IPS DF 4.7 (cell line): ENCODE measurements around the gene CFAP69.
A peak's percentile ranks its signal among the peaks of the same experiment; 100 is the strongest.

Experiments used
- DNase-seq: peaks from one replicate; pipeline ENCODE4 v3.0.0-alpha.2; 2013; ENCODE audit warnings: low spot score; ENCODE audit errors: extremely low read depth

CFAP69 gene, protein sequence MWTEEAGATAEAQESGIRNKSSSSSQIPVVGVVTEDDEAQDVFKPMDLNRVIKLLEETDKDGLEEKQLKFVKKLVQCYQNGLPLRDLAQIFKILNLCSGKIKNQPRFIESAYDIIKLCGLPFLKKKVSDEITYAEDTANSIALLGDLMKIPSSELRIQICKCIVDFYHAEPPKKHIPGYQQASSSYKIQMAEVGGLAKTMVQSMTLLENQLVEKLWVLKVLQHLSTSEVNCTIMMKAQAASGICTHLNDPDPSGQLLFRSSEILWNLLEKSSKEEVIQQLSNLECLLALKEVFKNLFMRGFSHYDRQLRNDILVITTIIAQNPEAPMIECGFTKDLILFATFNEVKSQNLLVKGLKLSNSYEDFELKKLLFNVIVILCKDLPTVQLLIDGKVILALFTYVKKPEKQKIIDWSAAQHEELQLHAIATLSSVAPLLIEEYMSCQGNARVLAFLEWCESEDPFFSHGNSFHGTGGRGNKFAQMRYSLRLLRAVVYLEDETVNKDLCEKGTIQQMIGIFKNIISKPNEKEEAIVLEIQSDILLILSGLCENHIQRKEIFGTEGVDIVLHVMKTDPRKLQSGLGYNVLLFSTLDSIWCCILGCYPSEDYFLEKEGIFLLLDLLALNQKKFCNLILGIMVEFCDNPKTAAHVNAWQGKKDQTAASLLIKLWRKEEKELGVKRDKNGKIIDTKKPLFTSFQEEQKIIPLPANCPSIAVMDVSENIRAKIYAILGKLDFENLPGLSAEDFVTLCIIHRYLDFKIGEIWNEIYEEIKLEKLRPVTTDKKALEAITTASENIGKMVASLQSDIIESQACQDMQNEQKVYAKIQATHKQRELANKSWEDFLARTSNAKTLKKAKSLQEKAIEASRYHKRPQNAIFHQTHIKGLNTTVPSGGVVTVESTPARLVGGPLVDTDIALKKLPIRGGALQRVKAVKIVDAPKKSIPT

DNA sequence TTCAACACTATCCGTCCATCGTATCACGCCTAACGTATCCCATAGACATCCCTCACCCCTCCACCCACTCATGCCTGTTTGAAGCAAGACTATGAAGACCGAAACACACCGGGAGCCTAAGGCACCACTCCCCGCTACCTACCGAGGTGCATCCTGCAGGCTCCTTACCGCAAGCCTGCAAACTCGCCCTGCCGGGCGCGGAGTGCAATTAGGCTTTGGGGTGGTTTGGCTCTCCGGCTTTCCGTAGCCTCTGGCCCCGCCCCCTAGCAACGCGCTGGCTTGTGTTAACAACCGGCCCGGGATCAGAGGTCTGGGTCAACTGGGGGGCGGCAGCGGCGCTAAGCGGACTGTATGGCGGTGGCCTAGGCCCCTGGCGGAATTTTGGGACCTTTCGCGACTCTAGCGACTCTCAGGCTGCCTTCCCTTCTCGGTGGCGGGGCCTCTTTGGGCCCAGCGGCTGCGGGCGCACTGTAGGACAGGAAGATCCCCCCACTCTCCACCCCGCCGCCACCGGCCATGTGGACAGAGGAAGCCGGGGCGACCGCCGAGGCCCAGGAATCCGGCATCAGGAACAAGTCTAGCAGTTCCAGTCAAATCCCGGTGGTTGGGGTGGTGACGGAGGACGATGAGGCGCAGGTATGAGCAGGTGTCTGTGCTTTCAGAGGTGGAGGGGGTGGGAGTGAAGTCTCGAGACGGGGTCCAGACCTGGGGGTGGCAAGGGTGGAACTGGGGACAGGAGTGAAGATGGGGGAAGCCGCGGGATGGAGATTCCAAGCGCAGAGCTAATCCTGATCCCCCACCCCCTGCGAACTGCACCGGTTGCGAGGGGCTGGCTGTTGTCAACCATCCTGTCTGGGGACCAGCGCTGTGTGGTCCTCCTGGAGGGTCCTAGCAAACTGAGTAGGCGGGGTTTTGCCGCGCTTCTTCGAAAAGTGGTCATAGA, at the start of gene CFAP69:
Gene CFAP69 (plus strand): TSS at position 266 of the 943 bp plus-strand sequence. CDS start 251 bp downstream, at position 517.
- no peak for DNase-seq

DNA sequence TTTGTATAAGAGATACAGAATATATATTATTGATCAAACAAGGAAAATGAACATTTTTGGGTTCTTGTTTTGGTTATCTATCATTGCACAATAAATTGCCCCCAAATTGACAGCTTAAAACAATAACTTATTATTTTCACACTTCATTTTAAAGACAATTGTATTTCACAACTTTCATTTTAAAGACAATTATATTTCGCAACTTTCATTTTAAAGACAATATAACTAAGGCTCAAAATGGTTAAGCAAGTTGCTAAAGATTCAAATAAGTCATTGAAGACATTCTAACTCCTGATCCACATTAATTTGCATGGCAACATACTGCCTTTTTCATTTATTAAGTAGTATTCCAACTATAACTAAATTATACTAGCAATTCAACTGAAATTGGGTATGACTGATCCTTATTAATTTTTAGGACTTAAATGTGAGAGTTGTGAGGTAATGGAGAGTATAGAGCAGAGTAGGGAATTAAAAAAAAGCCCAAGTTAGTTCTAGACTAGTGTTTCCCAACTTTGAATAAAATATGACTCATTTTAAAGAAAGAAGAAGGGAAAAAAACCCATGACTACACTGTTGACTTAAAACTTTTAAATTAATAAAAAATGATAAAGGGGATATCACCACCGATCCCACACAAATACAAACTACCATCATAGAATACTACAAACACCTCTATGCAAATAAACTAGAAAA, 43.3 kb upstream of the CFAP69 start:
- DNase-seq = no peak

DNA sequence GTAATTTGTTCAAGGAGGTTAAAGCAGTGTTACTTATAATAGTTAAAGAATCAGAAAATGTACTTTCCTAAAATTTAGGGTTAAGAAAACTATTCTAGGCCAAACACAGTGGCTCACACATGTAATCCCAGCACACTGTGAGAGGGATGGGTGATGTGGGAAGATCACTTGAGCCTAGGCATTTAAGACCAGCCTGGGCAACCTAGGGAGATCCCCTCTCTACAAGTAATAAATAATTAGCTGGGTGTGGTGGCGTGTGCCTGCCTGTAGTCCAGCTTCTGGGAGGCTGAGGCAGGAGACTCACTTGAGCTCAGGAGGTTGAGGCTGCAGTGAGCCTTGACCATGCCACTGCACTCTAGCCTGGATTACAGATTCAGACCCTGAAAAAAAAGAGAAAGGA, 37.0 kb upstream of the CFAP69 start:
- DNase-seq = no peak

- DNase-seq = no peak
Measured at GRCh38 chr7:90209776-90210175, 35.2 kb upstream of the CFAP69 start.

- no peak for DNase-seq
Measured at GRCh38 chr7:90210475-90210874, 34.5 kb upstream of the CFAP69 start.

DNA sequence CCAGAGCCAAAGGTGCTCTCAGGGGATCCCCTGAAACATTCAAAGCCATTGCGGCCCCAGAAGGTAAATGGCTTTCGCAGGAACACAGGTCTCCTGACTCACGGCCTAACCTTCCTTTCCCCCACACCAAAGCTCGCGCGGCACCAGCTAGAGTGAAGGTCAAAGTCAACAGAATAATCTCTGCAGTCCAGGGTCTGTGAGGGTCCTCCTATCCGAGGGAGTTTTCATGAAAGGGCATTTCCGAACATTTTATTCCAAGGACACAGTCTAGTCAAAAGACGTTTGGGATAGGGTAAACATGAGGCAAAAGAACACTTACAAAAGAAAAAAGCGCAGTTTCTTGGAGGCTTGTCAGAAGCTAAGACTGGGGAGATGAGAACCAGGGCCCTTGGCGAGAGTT, 34.0 kb upstream of the CFAP69 start:
- no peak for DNase-seq

DNA sequence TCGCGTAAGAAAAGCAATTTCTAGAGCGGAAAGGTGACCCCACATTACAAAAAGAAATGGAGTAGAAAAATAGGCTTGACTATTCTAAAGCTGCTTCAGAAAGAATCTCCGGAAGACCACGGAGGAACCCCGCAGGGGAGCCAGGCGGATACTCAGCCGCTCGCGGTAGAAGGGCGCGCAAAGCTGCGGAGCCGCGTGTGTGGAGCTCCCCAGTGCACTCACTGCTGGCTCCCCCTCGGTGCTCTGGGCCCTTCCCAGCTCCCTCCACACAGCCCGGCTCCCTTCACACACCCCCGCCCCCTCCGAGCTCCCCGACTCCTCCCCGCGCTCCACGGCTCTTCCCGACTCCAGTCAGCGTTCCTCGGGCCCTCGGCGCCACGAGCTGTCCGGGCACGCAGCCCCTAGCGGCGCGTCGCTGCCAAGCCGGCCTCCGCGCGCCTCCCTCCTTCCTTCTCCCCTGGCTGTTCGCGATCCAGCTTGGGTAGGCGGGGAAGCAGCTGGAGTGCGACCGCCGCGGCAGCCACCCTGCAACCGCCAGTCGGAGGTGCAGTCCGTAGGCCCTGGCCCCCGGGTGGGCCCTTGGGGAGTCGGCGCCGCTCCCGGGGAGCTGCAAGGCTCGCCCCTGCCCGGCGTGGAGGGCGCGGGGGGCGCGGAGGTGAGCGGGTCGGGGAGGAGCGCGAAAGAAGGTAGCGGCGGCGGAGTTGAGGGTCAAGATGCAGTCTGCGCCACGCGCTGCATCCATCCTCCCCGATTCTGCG, 33.4 kb upstream of the CFAP69 start, which contains the start of gene STEAP2:
Gene STEAP2 (plus strand): TSS at position 350 of the 758 bp plus-strand sequence. CDS start 13,343 bp downstream, outside the sequence.
- DNase-seq = peak; percentile 78

GRCh38 chr7:90212149-90212495, 32.9 kb upstream of the CFAP69 start:
- no peak for DNase-seq

DNA sequence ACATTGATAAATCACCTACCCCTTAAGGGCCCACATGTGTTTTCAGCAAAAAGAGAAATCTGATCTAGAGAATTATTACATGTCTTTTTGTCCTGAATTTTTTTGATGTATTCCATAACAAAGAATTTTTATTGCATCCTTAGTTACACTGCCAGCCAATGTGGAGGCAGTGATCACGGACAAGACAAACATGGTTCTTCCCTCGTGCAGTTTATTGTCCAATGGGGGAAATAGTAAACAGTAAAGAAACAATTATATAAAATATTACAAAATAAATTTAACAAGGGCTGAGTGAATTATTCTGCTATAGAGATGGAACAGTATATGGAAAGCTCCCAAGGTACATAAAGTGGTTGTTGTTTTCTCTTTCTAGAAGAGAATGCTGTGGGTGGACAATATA, 31.5 kb upstream of the CFAP69 start:
- no peak for DNase-seq

DNA sequence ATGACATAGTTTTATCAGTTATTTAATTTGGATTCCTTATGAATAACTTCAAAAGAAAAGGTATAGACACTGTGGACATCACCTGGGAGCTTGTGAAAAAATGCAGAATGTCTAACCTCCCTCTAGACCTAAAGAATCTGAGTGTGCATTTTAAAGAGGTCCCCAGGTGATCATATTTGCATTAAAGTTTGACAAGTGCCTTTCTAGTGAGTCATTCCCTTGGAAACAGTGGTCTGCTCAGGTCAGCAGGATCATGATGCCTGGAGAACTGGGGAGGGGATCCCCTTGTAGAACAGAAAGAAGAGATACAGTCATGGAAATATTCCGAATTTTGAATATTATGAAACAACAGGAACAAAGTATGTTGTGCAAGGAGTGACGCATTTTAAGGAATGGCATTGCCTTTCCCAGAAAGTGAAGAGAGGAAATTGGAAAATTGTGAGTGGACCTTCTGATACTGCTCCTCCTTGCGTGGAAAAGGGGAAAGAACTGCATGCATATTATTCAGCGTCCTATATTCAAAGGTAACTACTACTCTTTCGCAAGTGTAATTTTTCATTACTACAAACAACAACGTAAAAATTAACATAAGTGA, 28.8 kb upstream of the CFAP69 start:
- DNase-seq = no peak

- DNase-seq = no peak
Measured at GRCh38 chr7:90216771-90217170, 28.2 kb upstream of the CFAP69 start.

DNA sequence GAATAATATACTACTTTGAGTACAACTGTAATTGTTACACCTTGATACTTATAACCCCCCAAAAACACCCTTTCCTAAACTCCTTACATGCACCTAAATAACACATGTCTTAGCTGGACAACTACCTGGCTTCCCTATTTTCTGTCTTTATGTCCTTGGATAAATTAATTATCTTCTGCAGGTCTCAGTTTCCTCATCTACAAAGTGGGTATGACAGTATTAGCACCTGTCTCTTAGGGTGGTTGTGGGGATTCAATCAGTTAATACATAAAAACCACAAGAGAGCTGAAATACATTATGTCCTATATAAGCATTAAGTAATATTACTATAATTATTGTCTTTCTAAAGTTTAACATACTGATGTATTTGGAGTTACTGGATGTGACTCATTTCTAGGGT, 22.6 kb upstream of the CFAP69 start:
- DNase-seq = no peak

- no peak for DNase-seq
Measured at GRCh38 chr7:90222811-90223725, 21.9 kb upstream of the CFAP69 start.

DNA sequence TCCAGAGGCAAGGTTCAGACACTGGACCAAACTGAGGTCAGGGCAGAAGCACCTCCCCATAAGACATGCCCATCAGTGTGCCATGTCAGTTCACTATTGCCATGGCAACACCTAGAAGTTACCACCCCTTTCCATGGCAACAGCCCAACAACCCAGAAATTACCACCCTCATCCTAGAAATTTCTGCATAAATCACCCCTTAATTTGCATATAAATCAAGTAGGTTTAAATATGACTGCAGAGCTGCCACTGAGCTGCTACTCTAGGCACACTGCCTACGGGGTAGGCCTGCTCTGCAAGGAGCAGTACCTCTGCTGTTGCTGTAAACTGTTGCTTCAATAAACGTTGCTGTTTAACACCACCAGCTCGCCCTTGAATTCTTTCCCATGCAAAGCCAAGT, 20.8 kb upstream of the CFAP69 start:
- DNase-seq = no peak

DNA sequence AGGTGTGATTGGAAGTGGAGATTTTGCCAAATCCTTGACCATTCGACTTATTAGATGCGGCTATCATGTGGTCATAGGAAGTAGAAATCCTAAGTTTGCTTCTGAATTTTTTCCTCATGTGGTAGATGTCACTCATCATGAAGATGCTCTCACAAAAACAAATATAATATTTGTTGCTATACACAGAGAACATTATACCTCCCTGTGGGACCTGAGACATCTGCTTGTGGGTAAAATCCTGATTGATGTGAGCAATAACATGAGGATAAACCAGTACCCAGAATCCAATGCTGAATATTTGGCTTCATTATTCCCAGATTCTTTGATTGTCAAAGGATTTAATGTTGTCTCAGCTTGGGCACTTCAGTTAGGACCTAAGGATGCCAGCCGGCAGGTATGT, 19.8 kb upstream of the CFAP69 start:
- no peak for DNase-seq

- no peak for DNase-seq
Measured at GRCh38 chr7:90225601-90226000, 19.4 kb upstream of the CFAP69 start.

DNA sequence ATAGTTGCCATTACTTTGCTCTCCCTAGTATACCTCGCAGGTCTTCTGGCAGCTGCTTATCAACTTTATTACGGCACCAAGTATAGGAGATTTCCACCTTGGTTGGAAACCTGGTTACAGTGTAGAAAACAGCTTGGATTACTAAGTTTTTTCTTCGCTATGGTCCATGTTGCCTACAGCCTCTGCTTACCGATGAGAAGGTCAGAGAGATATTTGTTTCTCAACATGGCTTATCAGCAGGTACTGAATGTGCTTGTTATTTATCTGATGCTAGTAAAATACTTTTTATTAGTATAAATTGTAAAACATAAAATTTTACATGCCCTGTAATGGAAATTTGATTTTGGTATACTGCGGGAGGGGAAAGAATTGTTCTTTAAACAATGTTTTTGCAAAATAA, 17.7 kb upstream of the CFAP69 start:
- DNase-seq = no peak

- no peak for DNase-seq
Measured at GRCh38 chr7:90229682-90230081, 15.3 kb upstream of the CFAP69 start.
